ENCODE data around the gene IFT43.

IFT43 gene

GRCh38 chr14:76112889-76113624 is 127.5 kb downstream of the IFT43 start:
- DNase-seq (ENCODE audit: low read depth in 2 of 2) = no peak

GRCh38 chr14:76113691-76114090 is 128.1 kb downstream of the IFT43 start:
- DNase-seq (ENCODE audit: low read depth in 2 of 2) = no peak

GRCh38 chr14:76115010-76115422 is 129.5 kb downstream of the IFT43 start:
- DNase-seq (ENCODE audit: low read depth in 2 of 2) = no peak

GRCh38 chr14:76117789-76118484 is 132.4 kb downstream of the IFT43 start:
- no peak for DNase-seq (ENCODE audit: low read depth in 2 of 2)

GRCh38 chr14:76118594-76118993 is 133.0 kb downstream of the IFT43 start:
- no peak for DNase-seq (ENCODE audit: low read depth in 2 of 2)

GRCh38 chr14:76121089-76121748 is 135.7 kb downstream of the IFT43 start:
- DNase-seq (ENCODE audit: low read depth in 2 of 2) = no peak

GRCh38 chr14:76123426-76124225 is 138.1 kb downstream of the IFT43 start:
- DNase-seq (ENCODE audit: low read depth in 2 of 2) = no peak

GRCh38 chr14:76125511-76125910 is 139.9 kb downstream of the IFT43 start:
- no peak for DNase-seq (ENCODE audit: low read depth in 2 of 2)

- DNase-seq (ENCODE audit: low read depth in 2 of 2) = no peak
These were observed 140.5 kb downstream of the IFT43 start for GRCh38 chr14:76126076-76126475.

- no peak for DNase-seq (ENCODE audit: low read depth in 2 of 2)
These were observed 144.5 kb downstream of the IFT43 start for GRCh38 chr14:76129851-76130576.

- no peak for DNase-seq (ENCODE audit: low read depth in 2 of 2)
These were observed 145.8 kb downstream of the IFT43 start for GRCh38 chr14:76131071-76131965.

GRCh38 chr14:76133103-76133502 is 147.5 kb downstream of the IFT43 start:
- DNase-seq (ENCODE audit: low read depth in 2 of 2) = no peak
